Effector memory CD4-positive, alpha-beta T cell (primary cell): Measurements from ENCODE around the gene GNGT2.

Experiments
- DNase-seq, 3 donors: peaks; one replicate each; pipeline ENCODE4 v3.0.0-alpha.2; 2020
- H3K27ac ChIP-seq: 2 replicates; pipeline ENCODE4 v1.7.0; 2013; ENCODE audit warnings: mild to moderate bottlenecking, low read length, moderate library complexity; ENCODE audit not compliant: insufficient read depth, poor library complexity, severe bottlenecking
- H3K27me3 ChIP-seq: replicated peaks from 2 replicates; pipeline ENCODE4 v1.7.0; 2013; ENCODE audit warnings: mild to moderate bottlenecking, low read length; ENCODE audit not compliant: insufficient read depth, control insufficient read depth, poor library complexity, severe bottlenecking
- H3K36me3 ChIP-seq: 2 replicates; pipeline ENCODE4 v1.7.0; 2013; ENCODE audit warnings: mild to moderate bottlenecking, low read length, moderate library complexity; ENCODE audit not compliant: control insufficient read depth, insufficient read depth
- H3K4me1 ChIP-seq: 2 replicates; pipeline ENCODE4 v1.7.0; 2013; ENCODE audit warnings: low read length, mild to moderate bottlenecking; ENCODE audit not compliant: control insufficient read depth, insufficient read depth, poor library complexity, severe bottlenecking
- H3K4me3 ChIP-seq: 2 replicates; pipeline ENCODE4 v1.7.0; 2013; ENCODE audit warnings: low read length, low read depth, mild to moderate bottlenecking; ENCODE audit not compliant: insufficient read depth, poor library complexity, severe bottlenecking
- H3K9me3 ChIP-seq: 2 replicates; pipeline ENCODE4 v1.7.0; 2013; ENCODE audit warnings: mild to moderate bottlenecking, low read length, moderate library complexity; ENCODE audit not compliant: control insufficient read depth
- total RNA-seq, 3 donors: gene quantifications; one replicate each; lab custom pipeline; 2026; lab: John Stamatoyannopoulos, UW

Gene GNGT2
- total RNA-seq: 1.2 to 3.9 (median 3.3) reads per million in 3 donors

DNA sequence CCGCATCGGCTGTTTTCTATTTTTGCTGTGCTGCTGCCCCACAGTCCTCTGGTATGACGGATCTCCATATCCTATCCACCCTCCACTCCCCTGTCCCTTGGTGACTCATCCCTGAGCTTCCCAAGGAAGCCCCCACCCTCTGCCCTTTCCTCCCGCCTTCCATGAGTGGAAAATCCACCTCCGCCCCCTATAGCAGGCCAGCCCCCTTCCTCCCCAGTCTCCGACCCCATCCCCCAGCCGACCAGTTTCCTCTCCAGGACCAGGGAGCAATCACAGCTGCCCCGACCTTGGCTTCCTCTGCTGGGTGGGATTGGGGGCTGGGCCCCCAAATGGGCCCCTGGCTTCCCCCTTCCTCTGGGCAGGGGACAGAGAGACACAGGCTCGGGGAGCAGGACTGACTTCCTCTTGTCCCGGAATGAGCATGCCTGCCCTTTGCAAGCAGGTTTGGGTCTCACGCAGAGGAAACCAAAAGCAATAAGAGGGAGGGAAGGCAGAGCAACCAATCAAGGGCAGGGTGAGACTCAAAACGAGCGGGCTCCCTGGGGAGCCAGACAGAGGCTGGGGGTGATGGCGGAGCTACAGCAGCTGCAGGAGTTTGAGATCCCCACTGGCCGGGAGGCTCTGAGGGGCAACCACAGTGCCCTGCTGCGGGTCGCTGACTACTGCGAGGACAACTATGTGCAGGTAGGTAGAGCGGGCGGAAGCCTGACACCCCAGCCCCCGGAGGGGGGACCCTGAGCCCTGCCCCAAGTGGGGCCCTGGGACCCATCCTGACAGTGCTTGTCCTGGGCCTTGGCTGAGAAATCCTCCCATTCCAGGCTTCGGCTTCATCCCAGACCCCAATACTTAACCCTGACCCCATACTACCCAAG, at the start of gene GNGT2, which contains the start of gene ABI3:
TSS of gene GNGT2 (minus strand) at position 417 of the 872 bp plus-strand sequence. CDS start 3,152 bp downstream, outside the sequence.
TSS of gene ABI3 (plus strand) at position 550 of the 872 bp plus-strand sequence. CDS start at position 568, 18 bp downstream.
- Histone ChIP-seq H3K27ac (peak within 1 kb of the TSS; percentile 68), H3K4me1 (peaks cover 20% of the 10 kb centered on the region), H3K27me3 (no peaks in the 10 kb centered on the region), H3K36me3 (no peaks in the 10 kb centered on the region), H3K4me3 (peak within 1 kb of the TSS; percentile 58), H3K9me3 (no peaks in the 10 kb centered on the region)
- DNase-seq: peak in 1 of 3 donors; percentile 44

DNA sequence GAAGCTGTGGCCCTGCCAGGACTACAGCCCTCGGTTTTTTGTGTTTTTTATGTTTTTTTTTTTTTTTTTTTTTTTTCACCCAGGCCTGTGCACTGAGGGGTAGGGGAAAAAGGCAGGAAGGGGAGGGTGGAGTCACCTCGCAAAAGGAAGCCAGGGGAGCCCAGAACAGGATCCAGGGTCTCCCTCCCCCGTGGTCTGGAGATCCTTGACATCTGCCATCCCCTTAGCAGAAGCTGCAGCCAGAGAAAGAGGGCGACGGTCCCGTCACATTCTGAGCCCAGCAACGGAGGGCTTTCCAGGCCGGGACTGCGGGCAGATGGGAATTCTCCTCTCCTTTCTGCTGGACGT, 49.3 kb upstream of the GNGT2 start:
- Histone ChIP-seq H3K36me3 (no peaks in the 10 kb centered on the region), H3K27ac (no peak overlapping the region), H3K4me3 (peak overlapping the region; percentile 58), H3K4me1 (peaks cover 11% of the 10 kb centered on the region), H3K9me3 (no peaks in the 10 kb centered on the region), H3K27me3 (no peaks in the 10 kb centered on the region)
- DNase-seq: no peak

DNA sequence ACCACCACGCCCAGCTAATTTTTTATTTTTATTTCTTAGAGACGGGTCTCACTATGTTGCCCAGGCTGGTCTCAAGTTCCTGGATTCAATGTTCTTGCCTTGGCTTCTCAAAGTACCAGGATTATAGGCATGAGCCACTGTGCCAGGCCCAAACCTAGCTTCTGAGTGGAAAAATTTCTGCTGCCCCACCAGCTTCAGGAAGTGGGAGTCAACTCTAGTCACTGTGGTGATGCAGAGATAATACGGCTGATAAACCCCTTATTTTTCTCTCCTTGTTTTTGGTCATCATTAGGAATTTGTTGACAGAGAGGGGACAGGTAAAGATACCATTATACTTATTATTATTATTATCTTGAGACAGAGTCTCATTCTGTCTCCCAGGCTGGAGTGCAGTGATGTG, 48.0 kb upstream of the GNGT2 start:
- H3K27me3 ChIP-seq: no peaks in the 10 kb centered on the region
- H3K4me3 ChIP-seq: no peak overlapping the region
- no peak for DNase-seq
- no peak overlapping the region for H3K27ac ChIP-seq
- no peaks in the 10 kb centered on the region for H3K36me3 ChIP-seq
- no peaks in the 10 kb centered on the region for H3K9me3 ChIP-seq
- peaks cover 11% of the 10 kb centered on the region for H3K4me1 ChIP-seq

DNA sequence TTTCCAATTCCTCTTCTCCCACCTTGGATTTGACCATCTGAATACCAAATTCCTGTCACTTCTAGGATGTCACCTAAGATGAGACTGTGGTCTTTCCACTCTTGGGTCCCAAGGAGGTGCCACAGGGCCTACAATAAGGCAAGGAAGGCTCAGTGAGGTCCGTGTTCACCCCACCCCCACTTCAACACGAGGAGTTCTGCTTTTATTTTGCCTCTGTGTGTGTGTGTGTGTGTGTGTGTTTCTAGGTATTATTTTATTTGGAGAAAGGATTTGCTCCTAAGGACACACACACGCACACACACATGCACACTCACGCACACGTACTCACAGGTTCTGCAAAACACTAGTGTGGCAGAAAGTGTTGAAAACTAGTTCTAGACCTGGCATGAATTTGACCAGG, 44.8 kb upstream of the GNGT2 start:
- Histone ChIP-seq H3K4me1 (peaks cover 5% of the 10 kb centered on the region), H3K9me3 (no peaks in the 10 kb centered on the region), H3K4me3 (no peak overlapping the region), H3K27ac (no peak overlapping the region), H3K27me3 (no peaks in the 10 kb centered on the region), H3K36me3 (no peaks in the 10 kb centered on the region)
- DNase-seq: no peak

DNA sequence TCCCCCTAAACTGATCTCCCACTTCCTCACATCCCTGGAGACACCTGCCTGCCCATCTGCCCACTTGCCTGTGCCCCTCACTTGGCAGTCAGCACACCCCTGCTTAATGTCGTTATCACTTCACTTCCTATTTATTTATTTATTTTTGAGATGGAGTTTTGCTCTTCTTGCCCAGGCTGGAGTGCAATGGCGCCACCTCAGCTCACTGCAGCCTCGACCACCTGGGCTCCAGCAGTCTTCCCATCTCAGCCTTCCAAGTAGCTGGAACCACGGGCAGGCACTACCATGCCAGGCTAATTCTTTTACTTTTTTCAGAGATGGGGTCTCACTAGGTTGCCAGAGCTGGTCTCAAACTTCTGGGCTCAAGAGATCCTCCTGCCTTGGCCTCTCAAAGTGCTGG, 43.7 kb upstream of the GNGT2 start:
- Histone ChIP-seq H3K4me1 (no peaks in the 10 kb centered on the region), H3K4me3 (no peak overlapping the region), H3K36me3 (no peaks in the 10 kb centered on the region), H3K9me3 (no peaks in the 10 kb centered on the region), H3K27ac (no peak overlapping the region), H3K27me3 (no peaks in the 10 kb centered on the region)
- no peak for DNase-seq

DNA sequence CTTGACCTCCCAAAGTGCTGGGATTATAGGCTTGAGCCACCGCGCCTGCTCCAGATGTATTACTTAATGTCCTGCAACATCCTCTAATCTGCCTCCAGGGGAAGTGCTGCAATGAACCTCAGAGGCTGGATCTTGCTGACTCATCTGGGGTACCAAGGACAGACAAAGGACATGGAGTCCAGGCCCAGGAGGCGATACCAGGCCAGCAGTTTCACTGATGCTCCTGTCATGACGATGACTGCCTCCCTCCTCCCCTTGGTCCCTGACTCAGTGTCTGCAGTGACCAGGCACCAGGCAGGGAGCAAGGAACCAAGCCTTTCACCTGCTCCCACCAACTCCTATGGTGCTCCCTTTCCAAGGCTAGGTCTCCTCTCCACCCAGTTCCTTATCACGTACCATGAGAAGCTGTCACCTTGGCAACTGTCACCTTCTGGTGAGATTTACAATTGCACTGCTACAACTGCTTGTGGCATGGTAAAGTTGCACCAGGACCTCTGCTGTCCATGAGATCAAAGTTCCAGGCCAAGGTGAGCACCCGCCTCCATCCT, 41.8 kb upstream of the GNGT2 start:
- Histone ChIP-seq H3K9me3 (no peaks in the 10 kb centered on the region), H3K27ac (no peak overlapping the region), H3K4me3 (no peak overlapping the region), H3K36me3 (no peaks in the 10 kb centered on the region), H3K27me3 (no peaks in the 10 kb centered on the region), H3K4me1 (no peaks in the 10 kb centered on the region)
- no peak for DNase-seq

DNA sequence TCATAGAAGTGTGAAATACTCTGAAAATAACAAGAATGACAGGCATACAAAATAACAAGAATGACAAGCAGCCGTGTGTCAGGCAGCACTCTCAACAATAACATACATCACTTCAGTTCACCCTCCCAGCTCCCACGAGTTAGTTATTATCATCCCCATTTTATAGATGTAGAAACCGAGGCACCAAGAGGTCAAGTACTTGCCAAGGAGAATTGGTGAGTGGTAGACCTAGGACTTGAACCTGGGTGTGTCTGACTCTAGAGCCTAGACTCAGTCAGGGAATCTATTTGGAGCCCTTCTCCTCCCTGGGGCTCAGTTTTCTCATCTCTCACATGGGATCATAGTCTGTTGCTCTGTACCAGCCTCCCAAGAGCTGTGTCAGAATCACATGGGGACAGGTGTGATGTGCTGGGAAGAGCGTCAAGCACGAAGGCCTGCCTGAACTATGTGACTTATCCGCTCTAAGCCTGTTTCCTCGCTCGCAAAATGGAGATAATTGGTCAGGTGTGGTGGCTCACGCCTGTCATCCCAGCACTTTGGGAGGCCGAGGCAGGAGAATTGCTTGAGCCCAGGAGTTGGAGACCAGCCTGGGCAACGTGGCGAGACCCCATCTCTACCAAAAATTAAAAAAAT, 39.6 kb upstream of the GNGT2 start:
- no peak for DNase-seq
- H3K4me3 ChIP-seq: no peak overlapping the region
- H3K27me3 ChIP-seq: no peaks in the 10 kb centered on the region
- no peaks in the 10 kb centered on the region for H3K4me1 ChIP-seq
- no peak overlapping the region for H3K27ac ChIP-seq
- H3K9me3 ChIP-seq: no peaks in the 10 kb centered on the region
- no peaks in the 10 kb centered on the region for H3K36me3 ChIP-seq

DNA sequence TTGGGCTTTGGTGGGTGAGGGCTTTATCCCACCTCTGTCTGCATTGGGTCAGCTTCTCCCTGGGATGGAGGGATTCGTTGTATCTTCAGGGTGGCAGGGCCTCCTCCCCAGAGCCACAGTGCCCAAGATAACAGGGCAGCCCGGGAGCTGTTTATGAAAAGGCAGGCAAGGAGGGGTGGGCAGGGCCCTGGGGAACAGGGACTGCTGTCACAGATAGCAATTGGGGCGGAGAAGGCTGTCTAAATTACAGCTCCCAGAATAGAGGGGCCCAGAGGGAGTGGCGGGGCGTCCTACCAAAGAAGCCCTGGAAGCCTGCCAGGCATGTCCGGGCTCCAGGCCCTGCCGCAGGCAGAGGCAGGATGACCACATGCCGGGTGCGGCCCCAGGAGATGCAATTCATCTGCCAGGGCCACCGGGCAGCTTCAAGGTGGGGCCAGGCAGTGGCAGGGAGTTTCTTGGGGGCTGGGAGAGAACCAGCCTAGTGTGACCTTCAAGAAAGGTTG, 39.0 kb upstream of the GNGT2 start:
- H3K27ac ChIP-seq: no peak overlapping the region
- no peaks in the 10 kb centered on the region for H3K4me1 ChIP-seq
- no peak for DNase-seq
- no peaks in the 10 kb centered on the region for H3K36me3 ChIP-seq
- H3K9me3 ChIP-seq: no peaks in the 10 kb centered on the region
- no peak overlapping the region for H3K4me3 ChIP-seq
- no peaks in the 10 kb centered on the region for H3K27me3 ChIP-seq

DNA sequence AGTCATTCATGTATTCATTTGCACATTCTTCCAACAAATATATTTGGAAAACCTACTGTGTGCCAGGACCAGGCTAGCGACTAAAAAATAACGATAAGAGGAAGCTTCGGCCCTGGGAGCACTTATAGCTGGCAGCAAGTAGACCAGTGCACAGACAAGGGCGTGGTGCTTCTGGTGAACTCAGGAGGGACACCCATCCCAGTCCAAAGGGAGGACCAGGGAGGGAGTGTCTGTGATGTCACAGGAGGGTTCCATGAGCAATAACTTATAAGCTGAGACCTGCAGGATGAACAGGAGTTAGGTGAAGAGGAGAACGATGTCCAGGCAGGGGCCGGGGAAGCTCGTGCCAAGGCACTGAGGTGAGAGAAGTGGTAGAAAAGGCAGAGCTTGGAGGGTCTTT, 37.6 kb upstream of the GNGT2 start:
- H3K9me3 ChIP-seq: no peaks in the 10 kb centered on the region
- DNase-seq: no peak
- H3K36me3 ChIP-seq: no peaks in the 10 kb centered on the region
- H3K4me3 ChIP-seq: no peak overlapping the region
- no peaks in the 10 kb centered on the region for H3K27me3 ChIP-seq
- no peak overlapping the region for H3K27ac ChIP-seq
- no peaks in the 10 kb centered on the region for H3K4me1 ChIP-seq

DNA sequence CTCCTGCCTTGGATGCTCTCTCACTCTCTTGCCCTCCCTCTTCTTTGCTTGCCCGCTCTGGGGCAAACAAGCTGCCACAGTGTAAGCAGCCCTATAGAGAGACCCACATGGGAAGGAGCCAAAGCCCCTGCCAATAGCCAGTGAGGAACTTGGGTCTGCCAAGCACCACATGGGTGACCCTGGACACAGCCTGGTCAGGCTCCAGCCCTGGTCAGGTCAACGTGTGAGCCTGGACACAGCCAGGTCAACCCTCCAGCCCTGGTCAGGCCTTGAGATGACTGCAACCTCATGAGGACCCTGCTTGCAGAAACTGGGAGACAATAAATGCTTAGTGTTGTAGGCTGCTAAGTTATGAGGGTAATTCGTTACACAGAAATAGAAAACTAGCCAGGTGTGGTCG, 34.5 kb upstream of the GNGT2 start:
- DNase-seq: no peak
- no peak overlapping the region for H3K27ac ChIP-seq
- H3K36me3 ChIP-seq: no peaks in the 10 kb centered on the region
- H3K4me3 ChIP-seq: no peak overlapping the region
- H3K4me1 ChIP-seq: no peaks in the 10 kb centered on the region
- no peaks in the 10 kb centered on the region for H3K9me3 ChIP-seq
- H3K27me3 ChIP-seq: no peaks in the 10 kb centered on the region
